ENCODE results near the gene ONECUT1.

The ONECUT1 gene

GRCh38 chr15:52780172-52780980 lies 9.8 kb downstream of the ONECUT1 start:
- peak; percentile 6 for DNase-seq

- no peak for DNase-seq
Measured at GRCh38 chr15:52778457-52778856, 11.7 kb downstream of the ONECUT1 start.

GRCh38 chr15:52772766-52773165 lies 17.4 kb downstream of the ONECUT1 start:
- no peak for DNase-seq

GRCh38 chr15:52765785-52766184 lies 24.4 kb downstream of the ONECUT1 start:
- no peak for DNase-seq

- no peak for DNase-seq
Measured at GRCh38 chr15:52764731-52765130, 25.4 kb downstream of the ONECUT1 start.

GRCh38 chr15:52762621-52763020 lies 27.5 kb downstream of the ONECUT1 start:
- DNase-seq: no peak

- no peak for DNase-seq
Measured at GRCh38 chr15:52760562-52760961, 29.6 kb downstream of the ONECUT1 start.

GRCh38 chr15:52759969-52760368 lies 30.2 kb downstream of the ONECUT1 start:
- DNase-seq: no peak

GRCh38 chr15:52757496-52757895 lies 32.6 kb downstream of the ONECUT1 start:
- DNase-seq: no peak

GRCh38 chr15:52751522-52751921 lies 38.6 kb downstream of the ONECUT1 start:
- no peak for DNase-seq

GRCh38 chr15:52749258-52749657 lies 40.9 kb downstream of the ONECUT1 start:
- DNase-seq: no peak

- no peak for DNase-seq
Measured at GRCh38 chr15:52746162-52746757, 43.9 kb downstream of the ONECUT1 start.

GRCh38 chr15:52745326-52746161 lies 44.6 kb downstream of the ONECUT1 start:
- no peak for DNase-seq

- DNase-seq: no peak
Measured at GRCh38 chr15:52738311-52738710, 51.8 kb downstream of the ONECUT1 start.

- no peak for DNase-seq
Measured at GRCh38 chr15:52737720-52738119, 52.4 kb downstream of the ONECUT1 start.

- DNase-seq: peak; percentile 27
Measured at GRCh38 chr15:52735231-52736089, 54.7 kb downstream of the ONECUT1 start.

GRCh38 chr15:52734329-52734728 lies 55.8 kb downstream of the ONECUT1 start:
- no peak for DNase-seq

- DNase-seq: no peak
Measured at GRCh38 chr15:52733696-52734255, 56.4 kb downstream of the ONECUT1 start.

GRCh38 chr15:52733088-52733487 lies 57.0 kb downstream of the ONECUT1 start:
- DNase-seq: no peak

GRCh38 chr15:52732551-52732950 lies 57.6 kb downstream of the ONECUT1 start:
- no peak for DNase-seq

GRCh38 chr15:52731732-52732470 lies 58.2 kb downstream of the ONECUT1 start:
- no peak for DNase-seq

- DNase-seq: no peak
Measured at GRCh38 chr15:52731004-52731403, 59.1 kb downstream of the ONECUT1 start.

Data from SHP77 treated with DMSO at 0.1 percent for 48 hours (cell line).